AG09319 (cell line): ENCODE data around the gene PCBD1.

ENCODE experiments used
- DNase-seq: peaks from one replicate; pipeline ENCODE4 v3.0.0-alpha.2; 2010; ENCODE audit warnings: low read depth; ENCODE audit errors: extremely low read depth
- CTCF ChIP-seq: IDR thresholded peaks from 2 replicates; pipeline ENCODE4 v1.5.1; 2011; ENCODE audit warnings: low read depth, mild to moderate bottlenecking, inconsistent platforms, low read length, moderate library complexity

PCBD1 gene

DNA sequence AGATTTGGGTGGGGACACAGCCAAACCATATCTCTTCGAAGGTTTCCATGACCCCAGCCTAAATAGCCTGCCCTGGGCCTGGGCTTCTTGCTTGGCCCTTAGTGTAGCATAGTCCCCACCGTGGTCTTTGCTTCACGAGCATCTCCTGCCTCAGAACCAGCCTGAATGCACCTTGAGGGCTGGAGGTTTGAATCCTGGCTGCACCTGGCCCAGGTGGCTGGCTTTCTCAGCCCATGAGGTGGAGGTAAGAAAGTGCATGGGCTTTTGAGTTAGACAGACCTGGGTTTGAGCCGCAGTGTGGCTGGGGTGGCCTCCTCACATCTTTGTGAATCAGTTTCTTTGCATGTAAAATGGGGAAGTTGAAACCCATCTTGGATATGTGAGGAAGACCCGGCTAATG is 24.2 kb upstream of the PCBD1 start:
- DNase-seq, result no peak
- no peak for TF ChIP-seq CTCF

- no peak for TF ChIP-seq CTCF
- no peak for DNase-seq
Measured at GRCh38 chr10:70911386-70911785, 23.0 kb upstream of the PCBD1 start.

DNA sequence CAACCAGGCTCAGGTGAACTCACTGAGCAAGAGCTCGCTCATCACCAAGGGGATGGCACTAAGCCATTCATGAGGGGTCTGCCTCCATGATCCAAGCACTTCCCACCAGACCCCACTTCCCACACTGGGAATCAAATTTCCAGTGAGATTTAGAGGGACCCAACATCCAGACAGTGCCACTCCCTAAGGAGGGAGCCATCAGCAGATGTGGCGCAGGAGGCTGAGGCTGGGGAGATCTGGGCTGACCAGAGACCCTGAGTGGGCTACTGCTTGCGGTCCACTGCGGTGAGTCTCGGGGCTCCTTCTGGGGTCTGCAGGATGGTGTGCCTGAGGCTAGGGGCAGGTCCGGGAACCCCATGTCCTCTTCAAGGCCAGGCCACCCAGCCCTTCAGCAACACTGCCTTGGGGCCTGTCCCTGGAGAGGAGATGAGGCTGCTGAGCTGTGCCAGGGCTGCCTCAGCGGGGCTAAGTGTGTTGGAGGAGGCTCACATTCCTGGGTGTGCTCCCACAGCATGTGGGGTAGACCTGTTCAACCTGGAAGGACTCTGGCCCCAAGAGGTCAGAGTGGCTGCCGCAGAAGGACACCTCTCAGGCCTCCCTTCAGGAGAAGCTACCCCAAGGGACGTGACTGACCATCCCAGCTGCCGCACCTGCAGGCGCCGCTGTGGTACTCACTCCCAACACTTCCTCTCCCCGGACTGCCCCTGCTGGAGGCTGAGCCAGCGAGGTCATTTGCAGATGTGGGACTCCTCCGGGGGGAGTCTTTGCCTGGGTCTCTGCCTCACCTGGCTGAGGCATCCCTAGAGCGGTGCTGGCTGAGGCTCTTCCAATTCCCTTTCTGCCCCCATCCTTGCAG is 22.3 kb upstream of the PCBD1 start:
- TF ChIP-seq CTCF, result no peak
- DNase-seq, result no peak

GRCh38 chr10:70909326-70909935 is 21.1 kb upstream of the PCBD1 start:
- TF ChIP-seq CTCF, result no peak
- no peak for DNase-seq

- DNase-seq, result no peak
- TF ChIP-seq CTCF, result no peak
Measured at GRCh38 chr10:70908406-70909296, 20.3 kb upstream of the PCBD1 start.

DNA sequence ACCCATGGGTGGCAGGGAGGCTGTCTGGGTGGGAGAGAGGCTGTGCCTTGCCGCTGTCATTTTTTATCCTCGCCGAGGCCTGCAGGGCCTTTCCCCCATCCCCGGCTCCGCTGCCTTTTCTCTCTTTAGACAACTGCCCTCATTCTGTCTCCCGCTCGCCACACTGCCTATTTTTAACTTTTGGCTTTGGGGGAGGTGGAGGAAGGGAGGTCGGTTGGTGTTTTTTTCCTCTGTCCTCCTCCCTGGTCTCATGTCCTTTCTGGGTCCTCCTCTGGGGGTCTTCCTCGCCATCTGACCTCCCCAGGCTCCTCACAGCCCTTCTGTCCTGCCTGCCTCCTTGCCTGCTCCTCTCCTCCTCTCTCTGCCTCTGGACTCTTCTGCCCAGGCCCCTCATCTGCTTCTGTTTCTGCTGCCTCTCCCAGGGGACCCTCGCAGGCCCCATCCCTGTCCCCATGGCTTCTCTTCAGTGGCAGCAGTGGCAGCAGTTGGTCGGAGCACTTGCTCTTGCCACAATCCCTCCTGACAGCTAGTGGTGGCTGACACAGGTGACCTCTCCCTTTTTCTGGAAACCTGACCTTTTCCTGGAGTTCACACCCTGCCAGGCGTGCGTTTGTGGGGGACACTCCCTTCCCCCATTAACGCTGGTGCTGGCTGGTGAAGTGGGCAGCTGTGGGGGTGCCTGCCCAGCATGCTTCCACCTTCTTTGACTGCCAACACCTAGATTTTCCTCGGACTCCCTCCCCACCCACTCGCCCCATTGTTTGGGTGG is 19.5 kb upstream of the PCBD1 start:
- no peak for DNase-seq
- TF ChIP-seq CTCF, result no peak
